BLaER1 treated with 17β-estradiol and CSF1 and Interleukin-3, amounts not matched to agents 10 nM and 100 nM (cell line): ENCODE data around the gene TBC1D8.

Experiments used
- H3K27ac ChIP-seq, 11 experiments: shearing (Covaris generic); formaldehyde crosslinking; 2 replicates each; pipeline ENCODE4 v1.8.1; 2022
- H3K27me3 ChIP-seq, 11 experiments: shearing (Covaris generic); formaldehyde crosslinking; 2 replicates each; pipeline ENCODE4 v1.8.1; 2022
- H3K36me3 ChIP-seq, 11 experiments: shearing (Covaris generic); formaldehyde crosslinking; 2 replicates each; pipeline ENCODE4 v1.8.1; 2022
- H3K4me1 ChIP-seq, 10 experiments: shearing (Covaris generic); formaldehyde crosslinking; 2 replicates each; pipeline ENCODE4 v1.8.1; 2022
- H3K4me2 ChIP-seq, 11 experiments: shearing (Covaris generic); formaldehyde crosslinking; 2 replicates each; pipeline ENCODE4 v1.8.1; 2022
- H3K4me3 ChIP-seq, 10 experiments: shearing (Covaris generic); formaldehyde crosslinking; 2 replicates each; pipeline ENCODE4 v1.8.1; 2022
- H3K9ac ChIP-seq, 11 experiments: shearing (Covaris generic); formaldehyde crosslinking; 2 replicates each; pipeline ENCODE4 v1.8.1; 2022
- H3K9me3 ChIP-seq, 11 experiments: shearing (Covaris generic); formaldehyde crosslinking; replicated peaks in 1 of 11; 2 replicates each; pipeline ENCODE4 v1.8.1; 2022
- H4K20me1 ChIP-seq, 11 experiments: shearing (Covaris generic); formaldehyde crosslinking; 2 replicates each; pipeline ENCODE4 v1.8.1; 2022
- Cebpa-rat ChIP-seq, 11 experiments: shearing (Covaris generic); IDR thresholded peaks; 2 replicates each; pipeline ENCODE4 v1.8.1; 2022

The TBC1D8 gene

GRCh38 chr2:101115664-101116063 is 35.5 kb downstream of the TBC1D8 start:
- Histone ChIP-seq H3K4me2 (peak overlapping the region in 4 of 11 experiments; percentile 39 to 79 (median 60); a peak in 6 of 22 replicates), H3K9me3 (0 out of 22 replicates have a peak, but pooled peaks cover 0 to 4% (median 0%) of the 10 kb centered on the region in 11 experiments), H3K27me3 (no peaks in the 10 kb centered on the region), H4K20me1 (peaks cover 0 to 99% (median 0%) of the 10 kb centered on the region in 11 experiments; a peak in 6 of 22 replicates), H3K4me3 (no peak overlapping the region), H3K27ac (no peak overlapping the region), H3K36me3 (0 out of 22 replicates have a peak, but pooled peaks cover 0 to 5% (median 0%) of the 10 kb centered on the region in 11 experiments), H3K9ac (no peak overlapping the region), H3K4me1 (peaks cover 0 to 84% (median 9%) of the 10 kb centered on the region in 10 experiments; a peak in 11 of 20 replicates)
- TF ChIP-seq Cebpa-rat (IDR thresholded peaks at IDR 0.05): no peak

- Histone ChIP-seq H4K20me1 (peaks cover 0 to 99% (median 0%) of the 10 kb centered on the region in 11 experiments; a peak in 6 of 22 replicates), H3K4me3 (no peak overlapping the region), H3K9ac (no peak overlapping the region)
Measured at GRCh38 chr2:101114815-101115214, 36.4 kb downstream of the TBC1D8 start.

GRCh38 chr2:101114268-101114783 is 36.9 kb downstream of the TBC1D8 start:
- H3K9me3 ChIP-seq: 0 out of 22 replicates have a peak, but pooled peaks cover 0 to 4% (median 0%) of the 10 kb centered on the region in 11 experiments
- no peak for TF ChIP-seq Cebpa-rat (IDR thresholded peaks at IDR 0.05)
- H3K27ac ChIP-seq: no peak overlapping the region
- peaks cover 0 to 99% (median 0%) of the 10 kb centered on the region in 11 experiments; a peak in 6 of 22 replicates for H4K20me1 ChIP-seq
- H3K9ac ChIP-seq: no peak overlapping the region
- peak overlapping the region in 3 of 11 experiments; percentile 39 to 79 (median 76); a peak in 6 of 22 replicates for H3K4me2 ChIP-seq
- peaks cover 0 to 71% (median 8%) of the 10 kb centered on the region in 10 experiments; a peak in 11 of 20 replicates for H3K4me1 ChIP-seq
- H3K36me3 ChIP-seq: 0 out of 22 replicates have a peak, but pooled peaks cover 0 to 5% (median 0%) of the 10 kb centered on the region in 11 experiments
- no peaks in the 10 kb centered on the region for H3K27me3 ChIP-seq
- H3K4me3 ChIP-seq: no peak overlapping the region

More at GRCh38 chr2:101114815-101115214, 36.4 kb downstream of the TBC1D8 start:
- no peak for TF ChIP-seq Cebpa-rat (IDR thresholded peaks at IDR 0.05)
- Histone ChIP-seq H3K27me3 (no peaks in the 10 kb centered on the region), H3K4me2 (peak overlapping the region in 5 of 11 experiments; percentile 12 to 79 (median 44); a peak in 8 of 22 replicates), H3K27ac (no peak overlapping the region), H3K9me3 (0 out of 22 replicates have a peak, but pooled peaks cover 0 to 4% (median 0%) of the 10 kb centered on the region in 11 experiments), H3K4me1 (peaks cover 0 to 76% (median 8%) of the 10 kb centered on the region in 10 experiments; a peak in 11 of 20 replicates), H3K36me3 (0 out of 22 replicates have a peak, but pooled peaks cover 0 to 5% (median 0%) of the 10 kb centered on the region in 11 experiments)

GRCh38 chr2:101113441-101114267 is 37.5 kb downstream of the TBC1D8 start:
- 0 out of 22 replicates have a peak, but pooled peaks cover 0 to 5% (median 0%) of the 10 kb centered on the region in 11 experiments for H3K36me3 ChIP-seq
- no peak overlapping the region for H3K27ac ChIP-seq
- peak overlapping the region in 4 of 11 experiments; percentile 3 to 79 (median 45); a peak in 3 of 22 replicates for H3K4me2 ChIP-seq
- H3K4me1 ChIP-seq: peaks cover 0 to 64% (median 8%) of the 10 kb centered on the region in 10 experiments; a peak in 11 of 20 replicates
- peak in 2 of 11 experiments; percentile 18 to 20; a peak in 1 of 22 replicates for TF ChIP-seq Cebpa-rat (IDR thresholded peaks at IDR 0.05)
- no peak overlapping the region for H3K9ac ChIP-seq
- H3K9me3 ChIP-seq: 0 out of 22 replicates have a peak, but pooled peaks cover 0 to 4% (median 0%) of the 10 kb centered on the region in 11 experiments
- H3K27me3 ChIP-seq: no peaks in the 10 kb centered on the region
- H3K4me3 ChIP-seq: no peak overlapping the region
- peaks cover 0 to 99% (median 0%) of the 10 kb centered on the region in 11 experiments; a peak in 6 of 22 replicates for H4K20me1 ChIP-seq

- Histone ChIP-seq H3K4me3 (no peak overlapping the region), H3K9me3 (no peaks in the 10 kb centered on the region), H3K27me3 (no peaks in the 10 kb centered on the region), H3K9ac (no peak overlapping the region), H4K20me1 (peaks cover 0 to 98% (median 0%) of the 10 kb centered on the region in 11 experiments; a peak in 6 of 22 replicates), H3K4me1 (peaks cover 0 to 55% (median 3%) of the 10 kb centered on the region in 10 experiments; a peak in 10 of 20 replicates), H3K36me3 (0 out of 22 replicates have a peak, but pooled peaks cover 0 to 5% (median 0%) of the 10 kb centered on the region in 11 experiments), H3K27ac (no peak overlapping the region), H3K4me2 (no peak overlapping the region)
- no peak for TF ChIP-seq Cebpa-rat (IDR thresholded peaks at IDR 0.05)
Measured at GRCh38 chr2:101112772-101113157, 38.4 kb downstream of the TBC1D8 start.

- peaks cover 0 to 49% (median 3%) of the 10 kb centered on the region in 10 experiments; a peak in 10 of 20 replicates for H3K4me1 ChIP-seq
- H3K9ac ChIP-seq: no peak overlapping the region
- 0 out of 22 replicates have a peak, but pooled peaks cover 0 to 5% (median 0%) of the 10 kb centered on the region in 11 experiments for H3K36me3 ChIP-seq
- H3K4me3 ChIP-seq: no peak overlapping the region
- no peaks in the 10 kb centered on the region for H3K27me3 ChIP-seq
- H3K27ac ChIP-seq: no peak overlapping the region
- TF ChIP-seq Cebpa-rat (IDR thresholded peaks at IDR 0.05): no peak
- peaks cover 0 to 99% (median 0%) of the 10 kb centered on the region in 11 experiments; a peak in 6 of 22 replicates for H4K20me1 ChIP-seq
- H3K9me3 ChIP-seq: no peaks in the 10 kb centered on the region
- no peak overlapping the region for H3K4me2 ChIP-seq
Measured at GRCh38 chr2:101111917-101112771, 39.0 kb downstream of the TBC1D8 start.

- TF ChIP-seq Cebpa-rat (IDR thresholded peaks at IDR 0.05): no peak
- no peak overlapping the region for H3K4me2 ChIP-seq
Measured at GRCh38 chr2:101111262-101111838, 39.8 kb downstream of the TBC1D8 start.

More at GRCh38 chr2:101111262-101111838, 39.8 kb downstream of the TBC1D8 start:
- 0 out of 22 replicates have a peak, but pooled peaks cover 0 to 5% (median 0%) of the 10 kb centered on the region in 11 experiments for H3K36me3 ChIP-seq
- no peaks in the 10 kb centered on the region for H3K27me3 ChIP-seq
- no peaks in the 10 kb centered on the region for H3K9me3 ChIP-seq
- peaks cover 0 to 41% (median 3%) of the 10 kb centered on the region in 10 experiments; a peak in 10 of 20 replicates for H3K4me1 ChIP-seq
- no peak overlapping the region for H3K27ac ChIP-seq
- H4K20me1 ChIP-seq: peaks cover 0 to 99% (median 0%) of the 10 kb centered on the region in 11 experiments; a peak in 6 of 22 replicates
- no peak overlapping the region for H3K9ac ChIP-seq
- no peak overlapping the region for H3K4me3 ChIP-seq
